GM21825 (cell line): ENCODE data around the gene SCUBE1.
"Not testable (repeated sequence)": the region's sequence is repeated elsewhere in the genome, so short reads cannot be mapped to it uniquely, and the experiment has no call there.

Source experiments
- ATAC-seq: cut with Tn5 transposase; IDR thresholded peaks from one replicate; pipeline ENCODE4 v1.9.1; 2021; ENCODE audit warnings: mild to moderate bottlenecking, moderate library complexity; ENCODE audit not compliant: unreplicated experiment

SCUBE1 gene

DNA sequence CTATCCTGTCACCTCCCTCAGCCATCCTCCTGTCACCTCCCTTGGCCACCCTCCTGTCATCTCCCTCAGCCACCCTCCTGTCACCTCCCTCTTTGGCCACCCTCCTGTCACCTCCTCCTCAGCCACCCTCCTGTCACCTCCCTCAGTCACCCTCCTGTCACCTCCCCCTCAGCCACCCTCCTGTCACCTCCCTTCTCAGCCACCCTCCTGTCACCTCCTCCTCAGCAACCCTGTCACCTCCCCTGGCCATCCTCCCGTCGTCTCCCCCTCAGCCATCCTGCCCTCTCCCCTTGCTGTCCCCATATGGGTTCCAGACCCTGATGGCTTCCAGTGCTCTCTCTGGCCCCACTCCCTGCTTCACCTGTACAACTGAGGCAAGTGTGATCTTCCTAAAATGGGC, 61.8 kb downstream of the SCUBE1 start:
- no peak for ATAC-seq

DNA sequence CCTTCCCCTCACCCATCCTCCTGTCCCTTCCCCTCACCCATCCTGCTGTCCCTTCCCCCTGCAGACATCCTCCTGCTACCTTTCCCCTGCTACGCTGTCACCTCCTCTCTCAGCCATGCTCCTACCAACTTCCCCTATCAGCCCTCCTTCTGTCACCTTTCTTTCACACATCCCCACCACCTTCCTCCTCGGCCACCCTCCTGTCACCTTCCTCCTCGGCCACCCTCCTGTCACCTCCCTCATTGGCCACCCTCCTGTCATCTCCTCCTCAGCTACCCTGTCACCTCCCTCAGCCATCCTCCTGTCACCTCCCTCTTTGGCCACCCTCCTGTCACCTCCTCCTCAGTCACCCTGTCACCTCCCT, 62.7 kb downstream of the SCUBE1 start:
- not testable (repeated sequence) for ATAC-seq

DNA sequence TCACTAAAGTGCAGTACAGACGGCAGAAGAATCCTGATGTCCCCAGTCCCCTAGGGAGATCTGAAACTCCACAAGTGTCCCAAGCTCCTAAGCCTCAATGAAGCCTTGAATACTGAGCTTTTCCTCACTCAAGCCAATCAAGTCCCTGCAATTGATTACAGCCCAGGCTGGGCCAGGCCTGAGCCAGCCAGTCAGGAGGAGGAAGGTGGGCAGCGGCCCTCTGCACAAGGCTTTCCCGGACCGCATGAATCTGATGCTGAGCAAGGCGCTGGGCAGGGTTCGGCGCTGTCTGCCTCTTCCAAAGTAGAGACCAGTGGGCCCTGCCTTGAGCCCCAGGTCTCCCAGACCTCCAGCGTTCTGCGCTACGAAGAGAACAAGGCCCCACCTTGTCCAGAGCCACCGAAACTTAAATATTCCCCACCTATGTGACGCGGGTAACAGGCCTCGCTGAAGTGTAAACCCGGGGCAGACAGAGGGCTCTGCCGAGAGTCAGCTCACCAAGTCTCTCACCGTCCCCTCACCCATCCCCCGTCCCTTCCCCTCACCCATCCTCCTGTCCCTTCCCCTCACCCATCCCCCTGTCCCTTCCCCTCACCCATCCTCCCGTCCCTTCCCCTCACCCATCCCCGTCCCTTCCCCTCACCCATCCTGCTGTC, 63.2 kb downstream of the SCUBE1 start:
- ATAC-seq, result no peak

DNA sequence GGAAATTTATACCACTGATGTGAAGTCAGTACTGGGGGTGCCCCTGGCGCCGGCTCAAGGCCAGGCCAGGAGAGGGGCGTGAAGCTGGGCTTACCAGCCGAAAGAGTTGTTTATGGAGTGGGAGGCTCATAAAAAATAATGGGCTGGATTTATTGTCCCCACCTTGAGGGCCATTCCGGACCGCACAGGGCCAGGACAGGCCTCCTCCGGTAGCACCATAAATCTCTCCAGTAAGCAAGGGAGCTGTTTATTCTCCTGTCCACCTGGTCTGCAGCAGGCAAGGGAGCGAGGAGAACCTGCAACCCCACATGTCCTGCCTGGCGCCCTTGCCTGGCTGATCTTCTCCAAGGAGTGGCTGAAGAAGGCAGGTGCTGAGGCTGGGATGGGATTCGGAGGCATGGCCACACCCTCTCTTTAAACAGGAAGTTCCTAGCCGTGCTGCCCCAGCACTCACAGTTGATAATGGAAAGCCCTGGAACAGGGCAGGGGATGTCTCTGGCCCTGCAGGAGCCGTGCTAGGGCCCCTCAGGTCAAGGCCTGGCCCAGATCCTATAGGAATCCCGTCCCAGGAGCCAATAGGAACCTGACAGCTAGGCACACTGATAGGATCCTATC, 65.1 kb downstream of the SCUBE1 start:
- no peak for ATAC-seq

DNA sequence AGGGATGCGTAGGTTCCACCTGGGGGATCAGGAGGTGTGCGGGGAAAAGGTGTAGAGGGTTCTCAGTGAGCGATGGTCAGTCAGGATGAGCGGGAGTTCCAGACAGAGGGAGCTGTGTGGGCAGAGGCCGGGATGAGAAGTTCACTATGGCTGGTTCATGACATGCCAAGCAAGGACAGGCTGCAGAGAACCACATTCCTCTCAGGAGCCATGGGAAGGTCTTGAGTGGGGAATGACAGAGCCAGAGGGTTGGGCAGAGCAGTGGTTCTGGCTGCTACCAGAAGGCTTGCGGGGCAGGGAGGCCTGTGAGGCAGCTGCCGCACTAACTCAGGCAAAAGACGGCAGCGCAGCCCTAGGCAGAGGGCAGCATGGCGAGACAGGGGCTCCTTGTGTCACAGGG, 66.1 kb downstream of the SCUBE1 start:
- ATAC-seq, result no peak

DNA sequence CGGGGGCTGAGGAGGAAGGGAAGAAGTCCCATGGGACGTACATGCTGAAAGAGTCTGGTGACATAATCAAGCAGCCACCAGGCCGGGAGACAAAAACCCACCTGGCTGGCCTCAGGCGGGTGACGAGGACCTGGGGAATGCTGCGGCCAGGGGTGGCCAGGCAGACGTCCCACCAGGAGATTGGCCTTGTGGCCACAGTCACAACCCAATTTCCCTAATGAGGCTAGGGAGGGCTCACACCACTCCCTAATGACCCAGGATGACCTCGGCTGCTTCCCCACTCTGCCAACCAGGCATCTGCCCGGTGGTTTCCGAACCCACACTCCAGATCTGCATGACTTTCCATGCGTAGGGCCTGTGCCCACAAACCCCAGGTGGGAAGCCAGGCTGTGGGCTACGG, 66.9 kb downstream of the SCUBE1 start:
- ATAC-seq, result no peak

DNA sequence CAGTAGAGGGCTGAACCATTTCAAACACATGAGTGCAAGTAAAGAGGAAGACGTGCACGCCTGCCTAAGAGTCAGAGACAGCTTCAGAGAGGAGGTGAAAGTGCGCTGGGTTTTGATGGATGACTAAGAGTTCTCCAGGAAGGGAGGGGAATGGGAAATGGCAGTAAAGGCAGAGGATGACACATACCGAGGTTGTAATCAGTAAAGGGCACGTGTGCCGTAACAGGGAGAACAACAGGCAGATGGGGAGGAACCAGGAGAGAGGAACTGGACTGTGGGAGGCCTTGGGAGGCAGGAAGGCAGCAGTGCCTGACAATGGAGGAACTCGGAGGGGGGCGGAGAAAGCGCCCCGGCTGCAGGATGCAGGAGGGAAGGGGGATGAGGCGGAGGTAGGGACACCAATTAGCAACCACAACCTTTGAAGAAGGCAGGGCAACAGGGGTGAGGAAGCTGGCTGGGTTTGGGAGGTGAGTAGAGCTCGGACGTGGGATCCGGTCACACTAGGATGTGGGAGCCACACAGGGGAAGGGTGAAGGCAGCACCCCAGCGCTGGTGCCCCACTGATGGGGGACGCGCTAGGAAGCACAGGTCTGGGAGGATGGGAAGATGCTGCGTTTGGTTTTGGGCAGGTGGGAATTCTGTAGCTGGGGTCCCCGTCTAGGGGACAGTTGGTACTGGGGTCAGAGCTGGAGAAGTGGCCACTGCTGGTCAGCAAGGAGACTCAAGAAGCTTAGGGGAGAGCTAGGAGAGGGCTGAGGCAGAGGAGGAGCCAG, 67.4 kb downstream of the SCUBE1 start:
- ATAC-seq, result no peak

DNA sequence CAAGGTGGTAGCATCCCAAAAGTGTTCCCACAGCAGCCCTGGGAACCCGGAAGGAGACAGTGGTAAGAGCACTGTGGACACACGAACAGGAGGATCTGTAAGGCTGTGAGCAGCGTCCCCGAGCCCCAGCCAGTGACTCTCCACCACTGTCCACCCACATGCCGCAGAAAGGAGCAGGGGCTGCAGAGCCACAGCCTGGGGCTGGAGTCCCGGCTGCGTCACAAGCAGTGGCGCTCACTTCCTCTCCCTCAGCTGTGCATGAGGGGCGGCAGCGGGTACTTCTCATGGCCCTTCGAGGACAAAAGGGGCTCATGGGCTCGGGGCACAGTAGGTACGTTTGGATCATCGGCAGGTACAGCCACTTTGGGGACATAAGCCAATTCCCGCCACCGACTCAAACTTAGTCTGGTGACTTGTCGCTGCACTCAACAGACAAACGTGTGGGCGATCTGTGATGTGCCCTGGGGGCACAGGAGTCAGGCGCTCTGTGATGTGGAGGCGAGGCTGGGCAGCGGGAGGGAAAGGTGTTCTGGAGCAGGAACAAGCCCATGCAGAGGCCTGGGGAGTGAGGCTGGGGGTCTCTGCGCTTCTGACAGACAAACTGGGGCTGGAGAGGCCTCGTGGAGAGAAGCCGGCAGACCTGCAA, 68.5 kb downstream of the SCUBE1 start:
- no peak for ATAC-seq

DNA sequence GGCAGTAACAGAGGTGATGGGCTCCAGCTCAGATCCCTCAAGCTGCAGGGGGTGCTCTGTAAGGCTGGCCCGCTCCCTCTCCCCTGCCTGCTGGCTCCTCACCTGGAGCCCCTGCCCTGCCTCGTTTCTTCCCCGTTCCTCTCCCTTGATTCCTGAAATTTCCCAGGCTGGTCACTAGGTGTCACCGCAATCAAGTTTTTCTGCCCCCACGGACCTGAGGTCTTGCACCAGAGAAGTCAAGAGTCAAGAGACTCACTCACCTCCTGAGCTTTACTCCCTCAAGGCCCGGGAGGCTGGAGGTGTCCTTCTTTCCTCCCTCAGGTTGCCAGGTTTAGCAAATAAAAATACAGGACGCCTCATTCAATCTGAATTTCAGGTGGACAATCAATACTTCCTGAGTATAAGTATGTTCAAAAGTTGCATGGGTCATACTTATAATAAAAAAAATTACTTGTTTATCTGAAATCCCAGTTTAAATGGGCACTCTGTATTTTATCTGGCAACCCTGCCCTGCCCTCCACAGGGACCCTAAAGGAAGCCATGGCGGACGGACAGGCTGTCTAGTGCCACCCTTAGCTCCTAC, 69.2 kb downstream of the SCUBE1 start:
- no peak for ATAC-seq

DNA sequence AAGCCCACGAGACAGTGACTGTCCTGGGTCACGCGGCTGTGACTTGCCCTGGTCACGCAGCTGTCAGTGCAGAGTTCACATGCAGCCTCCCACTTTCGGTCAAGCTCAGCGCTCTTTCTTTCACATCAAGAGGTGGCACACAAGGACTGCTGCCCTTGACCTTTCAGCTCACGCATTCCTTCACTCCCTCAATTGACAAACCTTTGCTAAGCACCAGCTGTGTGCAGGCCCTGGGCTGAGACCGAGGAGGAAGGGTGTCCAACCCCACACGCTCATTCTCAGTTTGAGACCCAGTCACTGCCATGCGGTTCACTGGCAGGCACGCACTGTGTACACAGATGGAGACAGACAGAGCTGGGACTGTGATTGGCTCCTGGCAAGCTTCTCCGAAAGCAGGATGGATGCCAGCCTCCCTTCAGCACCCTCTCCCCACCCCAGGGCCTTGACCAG, 70.3 kb downstream of the SCUBE1 start:
- ATAC-seq, result no peak

DNA sequence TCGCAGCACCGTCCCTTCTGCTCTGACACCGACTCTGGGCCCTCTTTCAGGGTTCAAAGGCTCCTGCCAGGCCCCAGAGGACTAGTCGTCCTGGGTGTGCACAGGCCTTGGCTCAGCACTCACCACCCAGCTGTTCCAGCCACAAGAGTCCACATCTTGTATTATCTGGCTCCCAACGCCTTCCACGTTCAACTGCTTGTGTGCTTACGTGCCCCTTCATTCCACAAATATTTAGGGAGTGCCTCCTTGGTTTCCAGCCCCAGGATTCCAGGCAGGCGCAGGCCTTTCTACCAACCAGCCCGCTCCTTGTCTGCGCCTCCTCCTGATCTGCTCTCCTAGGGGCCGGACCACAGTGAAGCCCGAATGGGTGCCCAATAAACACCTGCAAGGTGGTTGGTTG, 70.9 kb downstream of the SCUBE1 start:
- no peak for ATAC-seq

DNA sequence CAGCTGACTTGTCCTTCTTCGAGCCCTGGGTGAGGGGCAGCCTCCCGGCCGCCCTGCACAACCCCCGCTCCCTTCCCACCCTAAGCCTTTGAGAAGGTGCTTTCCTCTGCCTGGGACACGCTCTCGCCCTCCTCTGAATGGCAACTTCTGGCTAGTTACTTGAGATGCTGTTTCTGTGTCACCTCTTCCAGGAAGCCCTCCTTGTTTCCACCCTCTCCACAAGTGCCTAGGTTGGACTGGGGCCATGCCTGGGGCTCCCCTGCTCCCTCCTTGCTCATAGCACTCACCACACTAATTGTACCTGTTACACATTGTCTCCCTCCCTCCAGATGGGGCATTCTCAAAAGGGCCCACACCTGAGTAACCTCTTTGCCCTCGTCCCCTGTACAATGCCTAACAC, 72.2 kb downstream of the SCUBE1 start:
- ATAC-seq, result no peak

DNA sequence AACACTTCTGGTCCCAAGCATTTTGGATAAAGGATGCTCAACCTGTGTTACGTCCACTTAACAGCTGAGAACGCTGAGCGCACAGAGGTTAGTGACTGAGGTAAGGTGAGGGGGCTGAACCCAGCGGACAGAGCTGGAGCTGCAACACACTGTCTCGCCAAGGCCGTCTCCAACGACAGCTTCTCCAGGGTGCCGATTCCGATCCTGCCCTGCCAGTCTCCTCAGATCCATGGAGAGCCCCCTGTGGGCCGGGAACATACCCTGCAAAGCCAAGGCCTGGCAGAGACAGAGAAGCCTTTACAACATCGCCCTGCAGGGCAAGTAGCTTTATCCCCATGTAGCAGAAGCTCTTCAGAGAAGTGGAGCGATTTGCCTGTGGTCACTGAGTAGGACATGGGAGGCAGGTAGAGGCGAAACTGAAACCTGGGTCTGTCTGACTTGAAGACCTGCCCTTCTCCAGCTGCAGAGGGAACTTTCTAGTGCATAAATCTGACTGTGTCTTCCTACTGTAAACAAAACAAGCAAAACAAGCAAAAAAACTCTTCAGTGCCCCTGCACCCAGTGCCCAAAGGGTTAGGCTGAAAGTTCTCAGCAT, 72.8 kb downstream of the SCUBE1 start:
- ATAC-seq, result no peak

DNA sequence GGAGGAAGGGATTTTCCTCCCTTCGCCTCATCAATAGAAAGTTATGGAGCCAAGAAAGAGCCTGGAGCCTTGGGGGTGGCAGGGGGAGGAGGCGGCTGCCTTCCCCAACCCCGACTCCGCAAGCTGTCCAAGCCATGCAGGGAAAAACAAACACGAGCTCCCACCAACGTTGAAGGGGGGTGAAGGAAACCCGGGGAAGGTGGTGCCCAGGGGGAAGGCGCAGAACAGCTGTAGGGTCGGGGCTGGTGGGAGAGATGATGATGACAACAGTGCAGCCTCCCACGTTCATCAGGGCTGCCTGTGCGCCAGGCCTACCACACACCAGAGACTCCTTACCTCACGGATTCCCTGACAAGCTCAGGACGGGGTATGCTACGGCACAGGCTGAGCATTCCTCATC, 73.5 kb downstream of the SCUBE1 start:
- no peak for ATAC-seq

DNA sequence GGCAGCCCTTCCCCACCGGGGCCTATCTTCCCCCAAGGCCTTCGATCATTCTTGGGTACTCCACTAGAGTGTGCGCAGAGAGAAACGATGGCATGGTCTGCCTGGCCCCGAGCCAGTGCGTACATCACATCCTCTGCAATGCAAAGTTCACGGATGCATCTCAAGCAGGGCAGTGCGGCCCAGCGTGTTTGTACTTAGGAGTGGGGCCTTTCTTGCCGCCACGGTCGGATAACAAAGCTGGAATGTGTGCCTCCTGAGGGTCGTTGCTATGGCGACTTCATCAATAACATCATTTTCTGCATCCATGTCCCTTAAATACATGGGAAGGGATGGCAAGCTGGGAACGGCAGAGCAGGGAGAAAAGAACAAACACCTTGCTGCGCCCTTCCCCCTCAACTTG, 73.9 kb downstream of the SCUBE1 start:
- no peak for ATAC-seq

DNA sequence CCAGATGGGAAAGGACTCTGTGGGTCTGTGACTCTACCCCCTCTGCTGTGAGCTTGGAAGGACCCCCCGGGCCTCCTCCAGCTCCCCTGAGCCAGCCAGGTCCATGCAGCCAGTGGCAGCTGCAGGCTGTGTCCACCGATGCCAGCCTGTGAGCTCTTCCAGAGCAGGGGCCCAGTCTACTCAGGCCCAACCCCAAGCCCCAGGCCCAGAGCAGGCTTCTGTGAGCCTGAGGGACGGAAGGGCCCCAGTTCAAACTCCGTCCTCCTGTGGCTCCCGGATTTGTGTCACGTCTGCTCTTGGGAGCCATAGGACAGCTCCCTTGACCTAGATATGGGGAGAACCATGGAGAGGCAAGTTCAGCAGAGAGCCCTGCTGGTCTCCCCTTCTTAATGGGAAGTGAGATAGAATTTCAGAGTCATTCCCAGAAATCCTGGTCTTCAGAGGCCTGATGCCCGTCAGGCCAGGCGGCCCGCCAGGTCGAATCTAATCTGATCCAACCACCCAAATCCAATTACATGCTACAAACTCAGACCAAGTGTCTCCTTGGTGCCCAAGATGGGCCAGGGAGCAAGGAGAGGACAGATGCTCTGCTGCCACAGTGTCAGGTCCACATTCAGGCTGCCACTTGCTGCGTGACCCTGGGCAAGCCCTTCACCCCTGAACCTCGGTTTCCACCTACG, 75.1 kb downstream of the SCUBE1 start:
- no peak for ATAC-seq

DNA sequence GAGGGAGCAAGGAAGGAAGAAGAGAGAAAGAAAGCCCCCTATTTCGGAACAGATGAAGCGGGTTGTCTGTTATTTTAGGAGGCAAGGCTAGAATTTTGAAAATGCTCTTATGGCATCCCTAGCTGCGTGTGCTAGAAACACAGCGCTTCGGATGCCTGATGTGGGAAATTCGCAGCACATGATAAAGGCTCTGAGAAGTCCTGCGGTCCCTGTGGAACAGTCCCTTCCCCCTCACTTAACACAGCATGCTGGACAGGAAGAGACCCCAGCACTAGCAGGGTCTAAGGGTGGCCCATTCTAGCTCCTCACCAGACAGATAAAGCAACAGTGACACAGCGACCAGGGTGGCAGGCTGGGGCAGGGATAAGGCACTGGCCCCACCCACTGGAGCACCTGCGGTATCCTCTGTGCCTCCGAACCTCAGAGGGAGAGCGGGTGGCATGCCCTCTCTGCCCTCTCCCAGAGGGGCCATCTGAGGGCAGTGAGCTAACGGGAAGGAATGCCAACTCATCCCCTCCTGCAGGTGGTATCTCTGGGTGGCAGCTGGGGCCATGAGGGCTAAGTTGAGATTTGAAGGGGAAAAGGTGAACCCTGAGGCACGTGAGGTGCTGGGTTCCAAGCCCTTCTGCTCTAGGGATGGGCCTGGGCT, 75.7 kb downstream of the SCUBE1 start:
- ATAC-seq, result no peak

DNA sequence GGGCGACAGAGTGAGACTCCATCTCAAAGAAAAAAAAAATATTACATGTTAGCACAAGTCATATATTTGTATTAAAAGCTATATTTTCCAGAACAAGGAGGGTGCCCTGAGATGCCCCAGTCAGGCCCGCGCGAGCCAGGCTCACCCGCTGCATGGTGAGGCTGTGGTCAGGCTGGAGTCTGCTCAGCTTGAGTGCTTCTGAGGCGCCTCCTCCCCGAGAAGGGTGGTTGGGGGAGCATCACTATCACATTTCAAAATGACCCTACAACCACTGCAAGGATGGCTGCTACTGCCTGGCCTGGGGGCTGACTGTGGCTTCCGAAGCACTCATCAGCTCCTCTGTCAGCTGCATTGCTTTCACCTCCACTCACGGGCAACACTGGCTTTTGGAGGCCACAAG, 77.1 kb downstream of the SCUBE1 start:
- no peak for ATAC-seq

DNA sequence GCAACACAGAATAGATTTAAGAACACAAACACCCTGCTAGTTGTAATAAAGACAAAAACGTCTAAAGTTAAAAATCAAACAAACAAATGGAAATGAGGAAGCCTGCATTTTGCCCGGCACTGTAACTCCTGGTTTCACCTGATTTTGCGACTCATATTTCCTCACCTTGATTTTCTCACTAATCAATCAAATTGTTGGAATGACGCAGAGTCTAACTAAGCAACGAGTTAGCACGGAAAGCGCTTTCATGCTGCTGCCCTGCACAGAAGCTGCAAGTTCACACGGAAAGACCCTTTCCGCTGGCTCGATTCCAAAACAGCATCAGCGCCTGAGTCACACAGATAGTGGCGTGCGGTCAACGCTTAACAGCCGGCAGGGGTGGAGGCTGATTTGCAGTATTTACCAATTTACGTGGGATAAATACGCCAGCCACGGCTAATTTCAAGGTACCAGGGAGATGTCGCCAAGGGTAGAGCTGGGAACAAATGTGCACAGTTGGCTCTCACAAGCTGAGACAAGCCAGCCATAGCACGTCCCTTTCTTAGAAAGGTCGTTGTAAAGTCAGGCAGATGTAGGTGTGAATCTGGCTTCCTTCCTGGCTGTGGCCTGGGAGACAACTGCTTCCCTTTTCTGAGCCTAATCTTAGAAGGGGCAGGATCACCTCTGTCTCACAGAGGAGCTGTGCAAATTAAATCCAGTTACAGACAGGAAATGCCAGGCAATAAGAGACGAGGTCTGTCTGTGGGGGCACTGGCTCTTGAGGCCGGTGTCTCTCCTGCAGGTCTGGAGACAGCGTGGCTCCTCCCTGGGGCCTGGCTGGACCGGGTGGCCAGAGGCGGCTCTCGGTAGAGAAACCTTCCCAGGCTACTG, 79.3 kb downstream of the SCUBE1 start:
- peak; percentile 60 for ATAC-seq
